ENCODE measurements around the gene COMMD1.

- TF ChIP-seq POLR2A (IDR thresholded peaks at IDR 0.05) (no peak), CTCF (IDR thresholded peaks at IDR 0.05) (no peak)
These were observed 23.5 kb downstream of the COMMD1 start for GRCh38 chr2:61928826-61929461.

All from vagina (tissue), 2 donors.